Measurements from ENCODE around the gene NOSTRIN.

The NOSTRIN gene, protein sequence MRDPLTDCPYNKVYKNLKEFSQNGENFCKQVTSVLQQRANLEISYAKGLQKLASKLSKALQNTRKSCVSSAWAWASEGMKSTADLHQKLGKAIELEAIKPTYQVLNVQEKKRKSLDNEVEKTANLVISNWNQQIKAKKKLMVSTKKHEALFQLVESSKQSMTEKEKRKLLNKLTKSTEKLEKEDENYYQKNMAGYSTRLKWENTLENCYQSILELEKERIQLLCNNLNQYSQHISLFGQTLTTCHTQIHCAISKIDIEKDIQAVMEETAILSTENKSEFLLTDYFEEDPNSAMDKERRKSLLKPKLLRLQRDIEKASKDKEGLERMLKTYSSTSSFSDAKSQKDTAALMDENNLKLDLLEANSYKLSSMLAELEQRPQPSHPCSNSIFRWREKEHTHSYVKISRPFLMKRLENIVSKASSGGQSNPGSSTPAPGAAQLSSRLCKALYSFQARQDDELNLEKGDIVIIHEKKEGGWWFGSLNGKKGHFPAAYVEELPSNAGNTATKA
- long read RNA-seq, partial matches to known transcripts, result 0 of 5 reads
- long read RNA-seq, other reads (novel, unspliced or antisense), result 5 of 5 reads

DNA sequence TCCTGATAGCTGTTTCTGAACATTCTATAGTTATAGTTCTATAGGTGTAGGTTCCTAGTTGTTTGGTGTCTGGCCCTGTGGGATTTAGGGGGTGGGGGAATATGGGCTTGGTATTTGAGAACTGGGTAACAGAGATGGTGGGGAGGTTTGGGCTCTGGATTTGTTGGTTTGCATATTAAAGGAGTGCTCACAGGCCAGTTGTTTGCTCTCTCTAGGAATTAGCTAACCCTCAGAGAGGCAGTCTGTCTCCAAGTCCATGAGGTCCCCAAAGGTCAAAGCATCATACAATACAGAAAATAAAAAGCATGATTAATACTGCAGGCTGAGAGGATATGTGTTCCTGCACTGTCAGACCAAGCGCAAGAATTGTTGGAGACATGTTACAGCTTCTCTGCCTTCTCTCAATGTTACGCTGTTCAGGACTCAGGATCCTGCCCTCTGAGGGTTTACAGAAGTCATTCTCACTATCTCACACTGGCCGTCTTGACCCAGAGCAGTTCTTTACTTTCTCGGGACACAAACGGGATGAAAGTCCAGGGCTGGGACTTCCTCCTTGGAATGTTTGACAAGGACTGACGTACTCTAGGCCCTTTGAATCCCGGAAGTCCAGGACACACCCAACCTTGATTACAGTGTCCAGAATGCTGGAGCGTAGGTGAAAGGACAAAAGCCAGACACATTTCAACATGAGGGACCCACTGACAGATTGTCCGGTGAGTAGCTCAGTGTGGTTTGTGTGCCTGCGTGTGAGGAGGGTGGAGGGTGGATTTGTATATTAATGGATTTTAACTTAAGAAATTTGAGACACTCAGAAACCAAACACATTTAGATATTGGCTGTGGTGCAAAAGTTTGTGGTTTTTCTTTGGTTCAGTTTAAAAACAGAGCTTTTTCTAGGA is at the start of gene NOSTRIN:
TSS of gene NOSTRIN (plus strand) at position 677 of the 898 bp plus-strand sequence. CDS start at position 687, 10 bp downstream.
- no peaks in the 10 kb centered on the region for H3K27me3 ChIP-seq (ENCODE audit: insufficient read depth, poor library complexity, severe bottlenecking)
- H3K4me3 ChIP-seq (replicated peaks; ENCODE audit: insufficient read depth, low read length), result no peak within 1 kb of the TSS
- no peak for DNase-seq (ENCODE audit: low read depth in 1 of 2, low spot score in 1 of 2)
- H3K27ac ChIP-seq (replicated peaks), result no peak within 1 kb of the TSS
- TF ChIP-seq, protein P1, sequence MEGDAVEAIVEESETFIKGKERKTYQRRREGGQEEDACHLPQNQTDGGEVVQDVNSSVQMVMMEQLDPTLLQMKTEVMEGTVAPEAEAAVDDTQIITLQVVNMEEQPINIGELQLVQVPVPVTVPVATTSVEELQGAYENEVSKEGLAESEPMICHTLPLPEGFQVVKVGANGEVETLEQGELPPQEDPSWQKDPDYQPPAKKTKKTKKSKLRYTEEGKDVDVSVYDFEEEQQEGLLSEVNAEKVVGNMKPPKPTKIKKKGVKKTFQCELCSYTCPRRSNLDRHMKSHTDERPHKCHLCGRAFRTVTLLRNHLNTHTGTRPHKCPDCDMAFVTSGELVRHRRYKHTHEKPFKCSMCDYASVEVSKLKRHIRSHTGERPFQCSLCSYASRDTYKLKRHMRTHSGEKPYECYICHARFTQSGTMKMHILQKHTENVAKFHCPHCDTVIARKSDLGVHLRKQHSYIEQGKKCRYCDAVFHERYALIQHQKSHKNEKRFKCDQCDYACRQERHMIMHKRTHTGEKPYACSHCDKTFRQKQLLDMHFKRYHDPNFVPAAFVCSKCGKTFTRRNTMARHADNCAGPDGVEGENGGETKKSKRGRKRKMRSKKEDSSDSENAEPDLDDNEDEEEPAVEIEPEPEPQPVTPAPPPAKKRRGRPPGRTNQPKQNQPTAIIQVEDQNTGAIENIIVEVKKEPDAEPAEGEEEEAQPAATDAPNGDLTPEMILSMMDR (IDR thresholded peaks at IDR 0.05; ENCODE audit: insufficient read depth, low read length), result no peak
- TF ChIP-seq GABPA (IDR thresholded peaks at IDR 0.05; ENCODE audit: low read depth) (no peak), POLR2AphosphoS5 (IDR thresholded peaks at IDR 0.05; ENCODE audit: low read depth) (no peak), SPI1 (IDR thresholded peaks at IDR 0.05; ENCODE audit: borderline replicate concordance, low read depth) (no peak)
- TF ChIP-seq, protein P2, sequence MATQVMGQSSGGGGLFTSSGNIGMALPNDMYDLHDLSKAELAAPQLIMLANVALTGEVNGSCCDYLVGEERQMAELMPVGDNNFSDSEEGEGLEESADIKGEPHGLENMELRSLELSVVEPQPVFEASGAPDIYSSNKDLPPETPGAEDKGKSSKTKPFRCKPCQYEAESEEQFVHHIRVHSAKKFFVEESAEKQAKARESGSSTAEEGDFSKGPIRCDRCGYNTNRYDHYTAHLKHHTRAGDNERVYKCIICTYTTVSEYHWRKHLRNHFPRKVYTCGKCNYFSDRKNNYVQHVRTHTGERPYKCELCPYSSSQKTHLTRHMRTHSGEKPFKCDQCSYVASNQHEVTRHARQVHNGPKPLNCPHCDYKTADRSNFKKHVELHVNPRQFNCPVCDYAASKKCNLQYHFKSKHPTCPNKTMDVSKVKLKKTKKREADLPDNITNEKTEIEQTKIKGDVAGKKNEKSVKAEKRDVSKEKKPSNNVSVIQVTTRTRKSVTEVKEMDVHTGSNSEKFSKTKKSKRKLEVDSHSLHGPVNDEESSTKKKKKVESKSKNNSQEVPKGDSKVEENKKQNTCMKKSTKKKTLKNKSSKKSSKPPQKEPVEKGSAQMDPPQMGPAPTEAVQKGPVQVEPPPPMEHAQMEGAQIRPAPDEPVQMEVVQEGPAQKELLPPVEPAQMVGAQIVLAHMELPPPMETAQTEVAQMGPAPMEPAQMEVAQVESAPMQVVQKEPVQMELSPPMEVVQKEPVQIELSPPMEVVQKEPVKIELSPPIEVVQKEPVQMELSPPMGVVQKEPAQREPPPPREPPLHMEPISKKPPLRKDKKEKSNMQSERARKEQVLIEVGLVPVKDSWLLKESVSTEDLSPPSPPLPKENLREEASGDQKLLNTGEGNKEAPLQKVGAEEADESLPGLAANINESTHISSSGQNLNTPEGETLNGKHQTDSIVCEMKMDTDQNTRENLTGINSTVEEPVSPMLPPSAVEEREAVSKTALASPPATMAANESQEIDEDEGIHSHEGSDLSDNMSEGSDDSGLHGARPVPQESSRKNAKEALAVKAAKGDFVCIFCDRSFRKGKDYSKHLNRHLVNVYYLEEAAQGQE (IDR thresholded peaks at IDR 0.05; ENCODE audit: insufficient replicate concordance, low read depth), result no peak

DNA sequence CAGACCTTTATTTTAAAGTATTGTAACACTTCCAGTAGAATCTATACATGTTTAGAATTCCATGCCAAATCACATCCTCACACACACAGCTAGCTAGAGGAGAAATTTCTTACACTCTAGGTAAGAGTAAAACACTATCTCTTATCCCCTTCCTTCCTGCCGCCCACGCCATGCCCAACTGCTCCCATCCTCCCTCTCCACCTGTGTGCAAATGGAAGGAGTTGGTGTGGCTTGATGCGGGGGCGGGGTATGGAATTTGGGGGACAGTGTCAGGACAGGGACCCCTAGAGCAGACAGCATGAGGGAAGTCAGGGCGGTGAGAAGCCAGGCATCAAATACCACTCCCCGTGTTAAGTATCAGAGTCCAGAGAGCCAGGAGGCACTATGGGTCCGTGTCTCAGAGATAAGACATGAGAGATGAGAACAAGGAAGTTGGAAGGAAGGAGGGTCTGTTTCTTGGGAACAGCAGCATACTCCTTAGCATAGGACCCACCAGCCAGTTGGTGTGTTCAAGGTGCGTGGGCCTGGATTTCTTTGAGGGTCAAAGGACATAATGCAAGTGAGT is 48.6 kb upstream of the NOSTRIN start:
- no peak overlapping the region for H3K4me3 ChIP-seq (replicated peaks; ENCODE audit: insufficient read depth, low read length)
- no peak for TF ChIP-seq SPI1 (IDR thresholded peaks at IDR 0.05; ENCODE audit: borderline replicate concordance, low read depth)
- TF ChIP-seq, protein P1 (IDR thresholded peaks at IDR 0.05; ENCODE audit: insufficient read depth, low read length), result no peak
- TF ChIP-seq, protein P2 (IDR thresholded peaks at IDR 0.05; ENCODE audit: insufficient replicate concordance, low read depth), result no peak
- no peak for TF ChIP-seq POLR2AphosphoS5 (IDR thresholded peaks at IDR 0.05; ENCODE audit: low read depth)
- TF ChIP-seq GABPA (IDR thresholded peaks at IDR 0.05; ENCODE audit: low read depth), result no peak
- DNase-seq (ENCODE audit: low read depth in 1 of 2, low spot score in 1 of 2), result no peak
- no peaks in the 10 kb centered on the region for H3K27me3 ChIP-seq (ENCODE audit: insufficient read depth, poor library complexity, severe bottlenecking)
- no peak overlapping the region for H3K27ac ChIP-seq (replicated peaks)

DNA sequence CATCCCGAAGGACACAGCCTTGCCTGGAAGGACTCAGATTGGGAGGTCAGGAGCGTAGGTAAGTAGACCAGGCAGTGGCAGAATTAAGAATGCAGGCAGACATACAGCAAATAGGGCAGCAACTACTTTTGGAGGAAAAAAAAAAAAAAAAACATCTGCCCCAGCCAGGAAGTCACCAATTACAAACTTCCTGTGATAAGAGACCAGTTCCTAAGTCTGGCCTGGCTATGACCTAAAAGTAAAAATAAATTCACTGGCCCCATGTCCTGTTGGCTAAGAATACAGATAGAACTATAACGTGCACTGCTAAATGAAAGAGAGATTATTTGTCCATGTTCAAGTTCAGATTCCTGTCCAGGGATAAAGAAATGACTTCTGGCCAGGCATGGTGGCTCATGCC is 45.2 kb upstream of the NOSTRIN start:
- no peak for DNase-seq (ENCODE audit: low read depth in 1 of 2, low spot score in 1 of 2)
- no peak overlapping the region for H3K27ac ChIP-seq (replicated peaks)
- TF ChIP-seq GABPA (IDR thresholded peaks at IDR 0.05; ENCODE audit: low read depth), result no peak
- TF ChIP-seq SPI1 (IDR thresholded peaks at IDR 0.05; ENCODE audit: borderline replicate concordance, low read depth), result no peak
- TF ChIP-seq POLR2AphosphoS5 (IDR thresholded peaks at IDR 0.05; ENCODE audit: low read depth), result no peak
- TF ChIP-seq, protein P2 (IDR thresholded peaks at IDR 0.05; ENCODE audit: insufficient replicate concordance, low read depth), result no peak
- TF ChIP-seq, protein P1 (IDR thresholded peaks at IDR 0.05; ENCODE audit: insufficient read depth, low read length), result no peak
- H3K27me3 ChIP-seq (ENCODE audit: insufficient read depth, poor library complexity, severe bottlenecking), result no peaks in the 10 kb centered on the region
- no peak overlapping the region for H3K4me3 ChIP-seq (replicated peaks; ENCODE audit: insufficient read depth, low read length)

All from HL-60 (cell line).